Vagina (tissue), 2 donors: ENCODE measurements around the gene RBFOX1.

Experiments used
- POLR2A ChIP-seq, 2 donors: fragments of 450-650 bp; IDR thresholded peaks; one replicate each; pipeline ENCODE4 v1.6.1; 2017; ENCODE audit warnings: antibody characterized with exemption in 2 of 2, mild to moderate bottlenecking in 2 of 2, moderate library complexity in 2 of 2
- POLR2AphosphoS5 ChIP-seq, 2 donors: sonication (generic); formaldehyde crosslinking; IDR thresholded peaks; one replicate each; pipeline ENCODE4 v1.9.0; 2017; ENCODE audit warnings: antibody characterized with exemption in 2 of 2, mild to moderate bottlenecking in 2 of 2, low read depth in 1 of 2; ENCODE audit not compliant: insufficient read depth in 1 of 2
- TF ChIP-seq, protein P1 (sequence below), 3 experiments: fragments of 450-650 bp in 2 of 3; fragments of 200-600 bp in 1 of 3; sonication (generic) in 1 of 3; IDR thresholded peaks; one replicate each; pipeline ENCODE4 v1.5.1; 2017 to 2019; ENCODE audit warnings: antibody characterized with exemption in 3 of 3, mild to moderate bottlenecking in 2 of 3, moderate library complexity in 2 of 3

DNA sequence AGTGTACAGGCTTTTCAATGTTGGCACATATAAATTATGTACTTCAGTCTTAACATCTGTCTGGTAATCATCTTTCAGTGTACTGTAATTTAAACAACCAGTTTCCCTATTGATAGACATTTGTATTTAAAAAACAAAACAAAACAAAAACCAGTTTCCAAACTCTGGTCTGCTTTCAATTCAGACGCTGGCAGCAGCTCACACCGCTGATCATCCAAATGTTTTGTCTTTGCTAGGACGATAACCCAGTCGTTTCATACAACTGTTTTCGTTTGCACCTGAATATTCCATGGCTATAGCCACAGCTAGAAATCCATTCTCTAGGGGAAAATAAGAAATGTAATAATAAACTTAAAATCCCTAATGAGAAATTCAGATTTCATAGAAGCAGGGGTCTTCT is 47.8 kb downstream of the RBFOX1 start:
- TF ChIP-seq, protein P1, sequence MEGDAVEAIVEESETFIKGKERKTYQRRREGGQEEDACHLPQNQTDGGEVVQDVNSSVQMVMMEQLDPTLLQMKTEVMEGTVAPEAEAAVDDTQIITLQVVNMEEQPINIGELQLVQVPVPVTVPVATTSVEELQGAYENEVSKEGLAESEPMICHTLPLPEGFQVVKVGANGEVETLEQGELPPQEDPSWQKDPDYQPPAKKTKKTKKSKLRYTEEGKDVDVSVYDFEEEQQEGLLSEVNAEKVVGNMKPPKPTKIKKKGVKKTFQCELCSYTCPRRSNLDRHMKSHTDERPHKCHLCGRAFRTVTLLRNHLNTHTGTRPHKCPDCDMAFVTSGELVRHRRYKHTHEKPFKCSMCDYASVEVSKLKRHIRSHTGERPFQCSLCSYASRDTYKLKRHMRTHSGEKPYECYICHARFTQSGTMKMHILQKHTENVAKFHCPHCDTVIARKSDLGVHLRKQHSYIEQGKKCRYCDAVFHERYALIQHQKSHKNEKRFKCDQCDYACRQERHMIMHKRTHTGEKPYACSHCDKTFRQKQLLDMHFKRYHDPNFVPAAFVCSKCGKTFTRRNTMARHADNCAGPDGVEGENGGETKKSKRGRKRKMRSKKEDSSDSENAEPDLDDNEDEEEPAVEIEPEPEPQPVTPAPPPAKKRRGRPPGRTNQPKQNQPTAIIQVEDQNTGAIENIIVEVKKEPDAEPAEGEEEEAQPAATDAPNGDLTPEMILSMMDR (IDR thresholded peaks at IDR 0.05): no peak
- TF ChIP-seq POLR2AphosphoS5 (IDR thresholded peaks at IDR 0.05; ENCODE audit: insufficient read depth in 1 of 2, low read depth in 1 of 2): no peak
- no peak for TF ChIP-seq POLR2A (IDR thresholded peaks at IDR 0.05)
